Endothelial cell (in vitro differentiated cells): Measurements from ENCODE around the gene CPED1. TPM values are rescaled to one million over a fixed set of nuclear protein-coding genes. Genes with fewer than 3 reads are reported as not detected.

Experiments
- DNase-seq: peaks from one replicate; pipeline ENCODE4 v3.0.0; 2021; ENCODE audit warnings: low spot score
- H3K27ac Mint-ChIP-seq: one replicate; pipeline ENCODE4 v1.8.0; 2021; ENCODE audit warnings: mixed read lengths, inconsistent platforms; ENCODE audit not compliant: unreplicated experiment
- H3K27me3 Mint-ChIP-seq: one replicate; pipeline ENCODE4 v1.8.0; 2021; ENCODE audit warnings: mild to moderate bottlenecking, moderate library complexity, mixed read lengths, inconsistent platforms; ENCODE audit not compliant: unreplicated experiment
- H3K36me3 Mint-ChIP-seq: one replicate; pipeline ENCODE4 v1.8.0; 2021; ENCODE audit warnings: mild to moderate bottlenecking, low read depth, mixed read lengths, inconsistent platforms; ENCODE audit not compliant: unreplicated experiment
- H3K4me1 Mint-ChIP-seq: one replicate; pipeline ENCODE4 v1.8.0; 2021; ENCODE audit warnings: mild to moderate bottlenecking, mixed read lengths, inconsistent platforms; ENCODE audit not compliant: unreplicated experiment
- H3K4me3 Mint-ChIP-seq: one replicate; pipeline ENCODE4 v1.8.0; 2021; ENCODE audit warnings: mild to moderate bottlenecking, mixed read lengths, inconsistent platforms; ENCODE audit not compliant: unreplicated experiment
- H3K9me3 Mint-ChIP-seq: one replicate; pipeline ENCODE4 v1.8.0; 2021; ENCODE audit warnings: mixed read lengths, inconsistent platforms; ENCODE audit not compliant: unreplicated experiment
- CTCF ChIP-seq: fragments of 200-600 bp; sonication (generic); IDR thresholded peaks from one replicate; pipeline ENCODE4 v1.5.0; 2021; ENCODE audit warnings: antibody characterized with exemption; ENCODE audit not compliant: unreplicated experiment
- total RNA-seq: library from RNA; stranded (reverse); fragmentation: NEBNext Ultra II Directional; extraction: Animal tissue kit (Norgen Biotek cat#: 25700); gene quantifications from one replicate; pipeline ENCODE4 v1.2.1, GENCODE V29; 2021; ENCODE audit not compliant: unreplicated experiment

The CPED1 gene
- total RNA-seq, 1 donor from 2014 or later: 1.8 TPM

GRCh38 chr7:121303422-121304101 is 315.1 kb downstream of the CPED1 start:
- no peak overlapping the region for H3K4me3 Mint-ChIP-seq
- no peaks in the 10 kb centered on the region for H3K36me3 Mint-ChIP-seq
- H3K4me1 Mint-ChIP-seq: peaks cover 11% of the 10 kb centered on the region
- H3K27ac Mint-ChIP-seq: no peak overlapping the region
- H3K27me3 Mint-ChIP-seq: no peaks in the 10 kb centered on the region
- DNase-seq: no peak
- H3K9me3 Mint-ChIP-seq: no peaks in the 10 kb centered on the region
- TF ChIP-seq CTCF: no peak

GRCh38 chr7:121304102-121304658 is 315.7 kb downstream of the CPED1 start:
- no peaks in the 10 kb centered on the region for H3K27me3 Mint-ChIP-seq
- no peaks in the 10 kb centered on the region for H3K36me3 Mint-ChIP-seq
- no peak for TF ChIP-seq CTCF
- no peaks in the 10 kb centered on the region for H3K9me3 Mint-ChIP-seq
- H3K4me3 Mint-ChIP-seq: no peak overlapping the region
- peaks cover 11% of the 10 kb centered on the region for H3K4me1 Mint-ChIP-seq
- no peak for DNase-seq
- no peak overlapping the region for H3K27ac Mint-ChIP-seq

GRCh38 chr7:121305109-121305508 is 316.6 kb downstream of the CPED1 start:
- Mint-ChIP-seq H3K9me3 (no peaks in the 10 kb centered on the region), H3K27me3 (no peaks in the 10 kb centered on the region), H3K27ac (no peak overlapping the region), H3K4me1 (peaks cover 11% of the 10 kb centered on the region), H3K4me3 (no peak overlapping the region), H3K36me3 (no peaks in the 10 kb centered on the region)
- no peak for TF ChIP-seq CTCF
- DNase-seq: no peak

- no peaks in the 10 kb centered on the region for H3K27me3 Mint-ChIP-seq
- H3K4me1 Mint-ChIP-seq: peaks cover 11% of the 10 kb centered on the region
- H3K9me3 Mint-ChIP-seq: no peaks in the 10 kb centered on the region
- no peaks in the 10 kb centered on the region for H3K36me3 Mint-ChIP-seq
- no peak for DNase-seq
- TF ChIP-seq CTCF: no peak
- H3K27ac Mint-ChIP-seq: no peak overlapping the region
- no peak overlapping the region for H3K4me3 Mint-ChIP-seq
These were observed 318.1 kb downstream of the CPED1 start for GRCh38 chr7:121306565-121306964.

GRCh38 chr7:121307021-121307574 is 318.6 kb downstream of the CPED1 start:
- H3K27me3 Mint-ChIP-seq: no peaks in the 10 kb centered on the region
- no peaks in the 10 kb centered on the region for H3K36me3 Mint-ChIP-seq
- peaks cover 11% of the 10 kb centered on the region for H3K4me1 Mint-ChIP-seq
- no peak for TF ChIP-seq CTCF
- no peak overlapping the region for H3K27ac Mint-ChIP-seq
- H3K4me3 Mint-ChIP-seq: no peak overlapping the region
- no peak for DNase-seq
- H3K9me3 Mint-ChIP-seq: no peaks in the 10 kb centered on the region
